HG02840 (cell line): ENCODE results near the gene RNFT2.

Experiments
- ATAC-seq: cut with Tn5 transposase; IDR thresholded peaks from one replicate; pipeline ENCODE4 v1.9.1; 2021; ENCODE audit warnings: mild to moderate bottlenecking, moderate library complexity, moderate number of reproducible peaks; ENCODE audit not compliant: unreplicated experiment, low FRiP score

RNFT2 gene

GRCh38 chr12:116894913-116895312, 156.8 kb downstream of the RNFT2 start:
- ATAC-seq: no peak

- no peak for ATAC-seq
Observed at GRCh38 chr12:116896411-116896924, 158.4 kb downstream of the RNFT2 start.

GRCh38 chr12:116897476-116897875, 159.4 kb downstream of the RNFT2 start:
- ATAC-seq: no peak

GRCh38 chr12:116898669-116899068, 160.6 kb downstream of the RNFT2 start:
- no peak for ATAC-seq

GRCh38 chr12:116901612-116902011, 163.5 kb downstream of the RNFT2 start:
- ATAC-seq: no peak
